ENCODE data around the gene NSG2.
"Not testable (repeated sequence)": the region's sequence is repeated elsewhere in the genome, so short reads cannot be mapped to it uniquely, and the experiment has no call there.

Gene NSG2

DNA sequence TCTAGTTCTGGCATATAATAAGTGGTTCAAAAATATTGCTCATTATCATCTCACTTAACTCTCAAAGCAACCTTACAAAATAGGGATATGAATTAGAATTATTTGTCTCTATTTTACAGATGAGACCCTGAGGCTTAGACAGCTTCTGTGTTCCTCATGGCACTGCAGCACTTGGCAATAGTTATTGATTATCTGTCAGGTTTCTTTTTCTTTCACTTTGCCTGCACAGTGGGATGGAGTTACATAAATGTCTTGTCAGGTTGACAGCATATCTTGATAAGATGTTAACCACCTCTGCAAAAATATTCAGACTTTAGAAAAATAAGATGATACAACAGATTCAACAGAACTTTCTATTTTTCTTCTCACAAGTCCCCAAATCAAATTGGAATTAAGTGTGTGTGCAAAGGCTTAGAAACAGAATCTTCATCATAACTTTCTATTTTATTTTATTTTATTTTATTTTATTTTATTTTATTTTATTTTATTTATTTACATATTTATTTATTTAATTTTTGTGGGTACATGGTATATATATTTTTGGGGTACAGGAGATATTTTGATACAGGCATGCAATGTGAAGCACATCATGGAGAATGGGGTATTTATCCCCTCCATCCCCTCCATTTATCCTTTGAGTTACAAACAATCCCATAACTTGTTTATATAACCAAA is 17.7 kb downstream of the NSG2 start:
- FAIRE-seq = no peak

DNA sequence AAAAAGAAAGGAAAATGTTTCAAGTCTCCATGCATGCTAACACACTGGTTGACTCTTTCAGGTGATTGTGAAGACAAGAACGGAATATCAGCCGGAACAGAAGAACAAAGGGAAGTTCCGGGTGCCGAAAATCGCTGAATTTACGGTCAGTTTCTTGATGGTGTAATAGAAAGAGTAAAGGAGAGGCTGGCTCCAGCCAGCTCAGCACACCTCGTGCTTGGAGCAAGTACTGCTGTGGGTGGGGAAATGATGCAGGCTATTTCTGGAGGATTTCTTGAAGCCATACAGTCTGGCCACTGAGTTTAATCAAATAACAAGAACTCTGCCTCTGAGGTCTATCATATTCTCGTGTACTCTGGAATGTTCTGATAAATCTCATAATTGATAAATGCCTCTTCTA is 18.7 kb downstream of the NSG2 start:
- no peak for FAIRE-seq

DNA sequence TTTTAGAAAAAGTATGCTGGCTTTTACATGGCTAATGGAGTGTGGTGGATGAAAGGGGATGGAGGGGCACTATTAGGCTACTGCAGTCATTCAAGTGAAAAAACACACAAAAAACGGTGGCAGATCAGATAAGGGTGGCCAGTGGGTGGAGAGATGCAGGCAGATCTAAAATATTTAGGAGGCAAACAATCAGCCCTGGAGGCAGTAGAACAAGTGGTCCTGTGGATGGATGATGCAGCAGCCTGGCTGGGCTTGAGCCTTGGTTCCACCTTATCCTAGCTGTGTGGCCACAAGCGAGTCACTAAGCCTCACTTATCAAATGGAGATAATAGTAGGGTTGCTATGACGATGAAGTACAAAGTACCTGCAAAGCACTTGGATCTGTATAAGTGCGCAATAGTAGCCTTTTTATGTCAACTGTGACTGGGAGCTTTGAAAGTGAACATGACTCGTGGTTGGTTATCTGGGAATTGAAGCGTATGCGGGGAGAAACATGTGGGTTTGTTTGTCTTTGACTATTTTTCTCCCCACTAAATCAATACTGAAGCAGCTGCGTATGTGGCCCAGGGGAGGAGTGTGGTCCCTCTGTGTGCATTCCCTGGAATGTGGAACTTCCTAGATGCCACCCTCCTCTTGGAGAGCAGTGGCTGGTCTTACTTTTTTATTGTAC is 20.2 kb downstream of the NSG2 start:
- no peak for FAIRE-seq

DNA sequence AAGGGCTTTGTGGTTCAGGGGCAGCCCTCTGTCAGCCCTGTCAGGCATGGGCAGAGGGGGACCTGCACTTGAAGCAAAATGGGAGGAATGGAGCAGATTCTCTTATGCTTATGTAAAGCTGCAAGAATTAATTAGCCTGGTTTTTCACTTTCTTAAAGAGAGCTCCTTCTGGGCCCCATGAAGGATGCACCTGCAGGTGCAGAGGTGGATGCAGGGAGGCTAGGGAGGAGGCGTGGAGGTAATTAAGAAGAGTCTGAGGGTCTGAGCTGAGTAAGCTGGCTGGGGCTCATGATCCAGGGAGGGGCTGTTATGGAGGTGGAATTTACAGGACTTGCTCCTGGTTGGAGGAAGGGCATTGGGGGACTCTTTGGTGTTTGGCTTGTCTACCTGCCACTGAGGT is 22.0 kb downstream of the NSG2 start:
- no peak for FAIRE-seq

DNA sequence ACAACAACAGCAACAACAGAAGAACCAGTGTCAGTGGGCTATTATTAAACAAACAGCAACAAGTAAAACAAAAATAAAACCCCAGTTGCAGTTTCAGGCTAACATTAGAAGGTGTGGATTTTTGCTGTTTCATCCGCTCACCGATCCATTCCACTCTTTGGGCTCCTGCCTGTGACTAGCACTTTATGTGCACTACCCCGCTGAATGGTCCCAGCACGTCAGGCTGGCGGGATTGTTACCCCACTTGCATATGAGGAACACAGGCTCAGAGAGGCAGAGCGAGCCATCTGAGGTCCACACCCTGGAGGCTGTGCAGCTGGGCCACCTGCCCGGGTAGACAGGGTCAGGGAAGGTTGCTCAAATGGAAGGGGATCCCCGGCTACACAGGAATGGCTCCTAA is 26.0 kb downstream of the NSG2 start:
- no peak for FAIRE-seq

DNA sequence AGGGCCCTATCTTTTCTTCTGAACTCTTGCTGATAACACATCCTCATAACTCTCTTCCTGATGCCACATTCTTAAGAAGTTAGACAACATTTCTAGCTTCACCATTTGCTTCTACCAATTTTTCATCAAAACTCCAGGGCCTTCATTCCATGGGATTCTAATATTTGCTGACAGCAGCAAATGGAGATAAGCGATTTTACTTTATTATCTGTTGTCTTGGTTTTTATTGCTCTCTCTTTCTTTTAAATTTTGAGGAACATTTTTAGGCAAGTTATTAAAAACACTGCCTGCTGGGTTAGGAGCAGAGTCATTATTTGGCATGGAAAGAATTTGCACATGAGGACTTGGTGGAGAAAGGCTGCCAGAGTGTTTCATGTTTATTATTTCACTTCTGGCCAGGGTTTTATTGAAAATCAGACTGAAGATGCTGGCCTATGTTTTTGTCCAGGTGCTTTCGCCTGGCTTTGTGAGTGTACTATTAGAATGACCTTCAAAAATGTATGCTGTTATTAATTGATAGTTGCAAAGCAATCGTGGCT is 27.7 kb downstream of the NSG2 start:
- no peak for FAIRE-seq

DNA sequence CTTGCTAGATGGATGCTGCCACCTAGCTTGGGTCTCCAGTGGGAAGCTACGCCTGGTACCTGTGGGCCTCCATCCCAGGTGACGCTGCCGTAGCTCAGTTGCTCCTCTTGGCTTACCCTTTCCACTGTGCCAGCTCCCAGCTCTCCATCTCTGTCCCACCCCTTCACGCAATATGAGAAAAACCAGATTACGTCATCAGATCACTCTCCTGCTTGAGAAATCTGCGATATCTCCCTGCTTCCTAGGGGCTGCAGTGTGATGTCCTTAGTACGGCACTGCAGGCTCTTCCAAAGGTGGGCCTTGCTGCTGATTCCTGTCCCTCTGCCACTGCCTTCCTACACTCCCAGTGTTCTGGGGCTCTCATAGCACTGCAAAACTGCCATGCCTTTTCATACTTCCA is 28.9 kb downstream of the NSG2 start:
- FAIRE-seq = no peak

DNA sequence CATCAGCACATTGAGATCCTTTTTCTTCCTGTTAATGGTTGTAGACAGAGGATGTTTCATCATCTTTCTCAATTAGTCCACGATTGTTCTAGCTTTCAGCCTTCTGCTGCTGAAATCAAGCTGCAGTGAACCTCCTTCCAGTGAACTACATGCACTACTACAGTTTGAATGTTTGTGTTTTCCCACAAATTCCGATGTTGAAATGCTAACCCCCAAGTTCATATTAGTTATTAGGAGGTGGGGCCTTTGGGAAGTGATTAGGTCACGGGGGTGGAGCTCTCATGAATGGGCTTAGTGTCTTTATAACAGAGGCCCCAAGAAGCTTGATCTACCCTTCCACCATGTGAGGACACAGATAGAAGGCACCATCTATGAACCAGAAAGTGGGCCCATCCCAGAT is 32.9 kb downstream of the NSG2 start:
- FAIRE-seq = no peak

DNA sequence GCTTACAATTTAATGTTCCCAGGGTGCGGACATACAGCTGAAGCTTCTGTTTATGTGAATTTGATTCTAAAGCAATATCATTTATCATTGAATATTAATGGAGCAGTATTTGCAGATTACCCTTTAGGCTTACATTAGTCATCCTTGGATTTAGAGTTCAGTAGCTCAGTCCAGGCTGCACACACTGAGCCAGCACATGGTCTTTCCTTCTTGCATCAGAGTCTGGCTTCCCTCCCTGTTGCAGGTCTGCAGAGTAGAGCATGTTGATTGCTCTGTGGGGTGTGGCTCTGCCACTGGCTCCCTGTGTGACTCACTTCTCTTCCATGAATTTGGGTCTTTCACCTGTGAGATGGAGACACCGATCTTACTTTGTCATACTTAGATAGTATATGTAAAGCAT is 36.8 kb downstream of the NSG2 start:
- FAIRE-seq = no peak

DNA sequence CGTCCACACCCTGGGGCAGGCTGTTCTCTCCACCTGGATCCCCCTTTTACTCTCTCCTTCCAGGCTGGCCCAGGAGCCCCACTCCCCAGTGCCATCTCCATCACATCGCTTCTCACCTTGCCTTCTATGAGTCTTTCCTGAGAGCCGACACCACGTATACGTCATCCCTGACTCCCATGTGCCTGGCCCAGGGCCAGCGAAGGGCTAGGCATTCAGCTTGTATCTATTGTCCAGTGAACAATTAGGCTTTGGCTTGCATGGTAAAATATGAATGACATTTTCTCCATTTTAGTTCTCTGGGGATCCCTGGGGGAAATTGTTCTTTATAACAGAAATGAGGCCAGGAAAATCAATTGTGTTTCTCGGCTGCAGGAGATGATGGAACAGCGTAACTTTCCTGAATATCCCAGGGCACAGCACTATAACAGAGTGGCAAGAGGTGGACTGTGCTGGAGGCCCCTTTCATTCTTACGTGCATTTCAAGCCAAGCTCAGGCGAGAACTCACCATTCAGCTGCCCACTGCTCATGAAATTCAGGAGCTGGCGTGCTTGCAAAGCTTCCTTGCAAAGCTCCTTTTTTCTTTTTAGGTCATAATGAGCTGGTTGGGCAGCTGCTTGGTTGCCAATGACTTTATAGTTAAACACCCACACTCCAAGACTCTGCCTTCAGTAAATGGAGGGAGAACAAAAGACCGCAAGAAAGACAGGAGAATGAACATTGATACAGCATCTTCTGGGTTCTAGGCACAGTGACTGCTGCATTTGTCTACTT is 37.7 kb downstream of the NSG2 start:
- no peak for FAIRE-seq

DNA sequence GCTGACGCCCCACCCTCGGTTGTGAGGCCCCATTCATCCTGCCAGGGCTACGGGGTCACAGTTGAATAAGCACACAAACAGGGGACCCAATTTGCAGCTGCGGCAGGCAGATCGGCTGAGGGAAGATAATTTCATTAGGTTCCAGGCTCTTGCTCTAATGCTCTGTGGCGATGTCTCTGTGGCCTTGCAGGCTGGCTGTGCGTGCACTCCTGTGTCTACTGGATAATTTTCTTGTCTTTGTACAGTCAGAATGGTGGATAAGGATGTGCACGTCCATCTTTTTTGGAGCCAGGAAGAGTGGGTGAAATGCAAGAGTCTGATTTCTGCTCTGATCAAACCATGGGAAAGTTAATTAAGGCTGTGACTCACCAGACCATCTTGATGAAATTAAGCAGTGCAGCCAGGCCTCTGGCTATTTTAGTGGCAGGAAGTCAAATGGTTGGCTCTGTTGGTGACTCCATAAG is 39.2 kb downstream of the NSG2 start:
- FAIRE-seq = no peak

DNA sequence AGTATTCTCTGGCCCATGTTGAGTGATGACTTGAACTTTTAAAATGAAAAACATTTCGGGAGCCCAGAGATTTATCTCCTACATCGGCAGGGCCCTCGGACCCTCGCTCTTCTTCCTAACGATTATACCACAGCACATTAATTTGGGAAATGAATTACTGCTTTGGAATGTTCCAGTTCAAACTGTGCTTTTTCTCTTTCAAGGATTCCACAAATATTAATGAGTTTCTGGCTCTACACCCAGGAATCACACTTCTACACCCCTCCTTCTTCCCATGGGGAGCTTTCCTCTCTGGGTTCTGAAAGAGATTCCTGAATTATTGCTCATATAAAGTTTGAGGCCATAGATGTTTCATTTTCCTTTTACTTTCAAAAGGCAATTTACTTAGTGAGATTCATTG is 41.2 kb downstream of the NSG2 start:
- no peak for FAIRE-seq

DNA sequence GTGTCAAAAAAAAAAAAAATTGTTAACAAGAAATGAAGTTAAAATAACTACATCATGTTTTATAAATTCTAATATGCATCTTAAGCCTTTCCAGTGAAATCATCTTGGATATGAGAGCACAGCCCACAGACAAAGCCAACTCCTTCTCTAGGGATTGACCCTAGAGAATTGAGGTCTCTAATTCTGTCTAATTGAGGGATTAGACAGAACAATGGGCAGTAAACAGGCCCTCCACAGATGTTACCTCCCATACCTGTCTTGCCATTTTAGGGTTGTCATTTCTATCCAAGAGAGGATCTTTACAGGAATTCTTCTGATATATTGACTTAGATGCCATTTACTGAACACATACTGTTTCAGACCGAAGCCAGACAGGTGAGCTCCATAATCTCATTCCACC is 42.3 kb downstream of the NSG2 start:
- FAIRE-seq = no peak

DNA sequence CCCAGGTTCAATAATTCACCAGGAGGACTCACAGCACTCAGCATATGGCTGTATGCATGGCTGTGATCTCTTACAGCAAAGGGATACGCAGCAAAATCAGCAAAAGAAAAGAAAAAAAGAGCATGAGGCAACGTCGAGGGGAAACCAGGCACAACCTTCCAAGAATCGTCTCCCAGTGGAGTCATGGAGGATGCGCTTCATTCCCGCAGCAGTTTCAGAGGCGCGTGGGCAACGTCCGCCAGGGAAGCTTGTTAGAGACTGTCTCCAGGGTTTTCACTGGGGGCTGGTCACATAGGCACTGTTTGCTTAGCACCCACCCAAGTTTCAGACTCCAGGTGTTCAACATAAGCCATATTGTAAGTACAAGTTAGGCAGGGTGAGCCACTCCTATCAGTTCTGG is 44.6 kb downstream of the NSG2 start:
- no peak for FAIRE-seq

DNA sequence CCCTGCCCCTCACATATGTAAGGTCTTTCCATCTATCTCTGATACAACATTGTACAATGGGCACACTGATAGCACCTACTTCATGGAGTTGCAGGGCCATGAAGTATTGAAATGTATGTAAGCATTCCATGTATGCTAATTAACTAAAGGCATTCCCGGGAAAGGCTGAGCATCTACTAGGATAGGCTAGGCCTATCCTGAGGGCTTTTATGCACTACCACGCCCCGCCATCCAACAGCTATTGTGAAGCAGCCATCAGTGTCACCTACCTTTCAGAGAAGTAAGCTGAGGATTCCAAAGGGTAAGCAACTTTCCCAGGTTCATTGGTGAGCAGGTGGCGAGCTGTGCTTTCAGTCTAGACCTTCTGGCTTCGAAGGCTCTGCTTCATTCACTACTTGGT is 47.6 kb downstream of the NSG2 start:
- no peak for FAIRE-seq

DNA sequence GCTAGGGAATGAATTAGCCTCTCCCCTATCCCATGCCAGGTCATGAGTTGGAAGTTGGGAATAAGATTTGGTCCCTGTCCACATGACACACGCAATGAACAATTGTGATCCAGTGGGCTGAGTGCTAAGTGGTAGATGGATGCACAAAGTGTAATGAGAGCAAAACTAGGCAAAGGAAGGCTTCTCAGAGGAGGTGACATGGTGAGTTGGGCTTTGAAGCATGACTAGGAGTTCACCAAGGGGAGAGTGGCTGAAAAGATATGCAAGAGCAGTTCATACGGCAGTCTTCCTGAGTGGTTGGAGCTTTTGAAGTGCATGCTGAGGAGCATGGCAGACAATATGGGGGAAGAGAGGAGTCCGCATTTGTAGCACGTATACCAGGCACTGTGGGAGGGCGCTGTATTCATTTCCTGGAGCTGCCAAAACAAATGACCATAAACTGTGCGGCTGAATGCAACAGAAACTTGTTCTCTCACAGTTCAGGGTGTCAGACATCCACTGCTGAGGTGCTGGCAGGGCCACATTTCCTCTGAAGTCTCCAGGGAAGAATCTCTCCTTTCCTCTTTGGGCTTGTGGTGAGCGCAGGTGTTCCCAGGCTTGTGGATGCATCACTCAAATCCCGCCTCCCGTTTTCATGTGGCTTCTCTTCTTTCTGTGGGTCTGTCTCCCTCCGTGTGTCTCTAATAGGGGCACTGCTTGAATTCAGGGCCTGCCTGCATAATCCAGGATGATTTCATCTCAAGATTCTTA is 49.5 kb downstream of the NSG2 start:
- no peak for FAIRE-seq

DNA sequence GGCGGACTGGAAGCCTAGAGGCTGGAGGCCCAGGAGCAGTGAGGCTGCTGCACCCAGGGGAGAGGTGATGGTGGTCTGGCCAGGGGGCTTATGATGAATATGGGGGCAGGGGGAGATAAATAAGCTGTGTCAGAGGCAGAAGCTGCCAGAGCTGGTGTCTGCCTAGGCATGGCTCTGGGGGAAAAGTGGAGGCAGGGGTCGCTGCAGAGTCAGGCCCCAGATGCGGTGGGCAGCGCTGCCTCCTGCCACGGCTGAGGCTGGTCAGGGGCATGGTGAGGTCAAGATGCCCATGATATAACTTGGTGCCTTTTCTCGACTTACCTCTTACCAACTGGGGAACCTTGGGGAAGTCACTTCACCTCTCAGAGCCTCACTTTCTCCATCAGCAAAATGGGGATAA is 51.1 kb downstream of the NSG2 start:
- FAIRE-seq = no peak

DNA sequence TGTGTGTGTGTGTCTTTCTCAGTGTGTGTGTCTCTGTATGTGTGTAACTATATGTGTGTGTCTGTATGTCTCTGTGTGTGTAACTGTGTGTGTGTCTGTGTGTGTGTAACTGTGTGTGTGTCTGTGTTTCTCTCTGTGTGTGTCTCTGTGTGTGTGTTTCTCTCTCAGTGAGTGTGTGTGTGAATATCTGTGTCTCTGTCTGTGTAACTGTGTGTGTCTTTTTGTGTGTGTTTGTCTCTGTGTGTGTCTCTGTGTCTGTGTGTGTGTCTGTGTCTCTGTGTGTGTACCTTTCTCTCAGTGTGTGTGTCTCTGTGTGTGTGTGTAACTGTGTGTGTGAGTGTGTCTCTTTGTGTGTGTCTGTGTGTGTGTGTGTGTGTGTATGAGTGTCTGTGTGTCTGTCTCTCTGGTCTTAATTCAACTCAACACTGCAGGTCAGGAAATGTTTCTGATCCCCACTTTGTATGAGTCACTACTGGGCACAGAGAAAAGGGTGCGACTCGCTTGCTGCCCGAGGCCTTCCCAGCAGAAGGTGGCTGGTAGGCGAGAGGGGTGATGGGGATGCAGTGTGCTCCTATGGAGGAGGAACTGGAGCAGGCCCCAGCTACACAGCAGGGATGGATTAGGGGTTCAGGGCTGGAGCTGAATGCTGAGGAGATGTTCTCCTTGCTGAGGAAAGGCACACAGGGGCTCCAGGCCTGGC is 52.1 kb downstream of the NSG2 start:
- FAIRE-seq = no peak

DNA sequence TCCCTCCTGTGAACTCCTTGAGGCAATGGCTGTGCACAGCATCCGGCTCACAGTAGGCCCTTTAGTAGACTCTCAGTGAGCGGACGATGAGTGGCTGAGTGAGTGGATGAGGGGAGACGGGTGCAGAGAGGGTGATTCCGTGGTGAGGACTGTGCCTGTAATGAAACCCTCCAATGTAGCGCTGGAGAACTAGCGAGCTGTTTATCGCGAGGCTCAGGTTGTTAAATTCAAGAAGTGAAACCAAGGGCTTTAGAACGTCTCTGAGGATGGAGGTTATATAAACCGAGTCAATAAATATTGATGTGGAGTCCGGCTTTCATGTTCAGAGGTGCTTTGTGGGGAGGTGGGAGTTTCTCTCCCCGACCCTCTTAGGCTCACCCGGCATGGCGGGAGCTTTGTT is 53.2 kb downstream of the NSG2 start:
- no peak for FAIRE-seq

DNA sequence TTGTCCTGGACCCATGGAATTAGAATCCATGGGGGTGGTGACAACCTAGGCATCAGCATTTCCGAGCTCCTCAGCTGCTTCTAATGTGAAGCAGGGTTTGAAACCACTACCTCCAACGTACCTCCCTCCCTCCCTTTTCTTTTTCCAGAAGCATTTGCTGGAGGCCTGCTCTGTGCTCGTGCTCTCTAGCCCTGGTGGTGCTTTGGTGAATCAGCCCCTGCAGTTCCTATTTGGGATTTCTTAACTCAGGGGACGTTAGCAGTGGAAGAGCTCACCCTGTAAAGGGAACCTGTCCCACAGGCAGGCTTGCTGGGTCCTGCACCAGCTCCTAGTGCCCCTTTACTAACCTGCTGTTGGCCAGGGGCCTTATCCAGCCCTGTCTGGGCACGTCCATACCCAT is 55.0 kb downstream of the NSG2 start:
- no peak for FAIRE-seq

DNA sequence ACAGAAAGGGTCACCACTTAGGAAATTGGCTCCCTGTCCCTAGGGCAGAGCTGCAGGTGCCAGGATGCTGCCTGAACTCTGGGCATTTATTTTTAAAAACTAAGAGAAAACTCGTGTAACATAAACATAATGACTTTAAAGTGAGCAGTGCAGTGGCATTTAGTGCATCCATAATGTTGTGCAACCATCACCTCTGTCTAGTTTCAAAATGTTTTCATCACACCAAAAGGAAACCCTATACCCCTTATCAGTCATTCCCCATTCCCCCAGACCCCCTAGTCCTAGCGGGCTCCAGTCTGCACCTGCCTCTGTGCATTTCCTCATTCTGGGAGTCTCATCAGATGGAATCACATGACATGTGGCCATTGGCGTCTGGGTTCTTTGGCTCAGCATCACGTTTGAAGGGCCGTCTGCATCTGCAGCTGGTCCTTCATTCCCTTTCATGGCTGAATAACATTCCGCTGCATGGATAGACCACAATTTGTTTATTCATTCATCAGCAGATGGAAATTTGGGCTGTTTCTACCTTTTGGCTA is 55.8 kb downstream of the NSG2 start:
- FAIRE-seq = no peak

DNA sequence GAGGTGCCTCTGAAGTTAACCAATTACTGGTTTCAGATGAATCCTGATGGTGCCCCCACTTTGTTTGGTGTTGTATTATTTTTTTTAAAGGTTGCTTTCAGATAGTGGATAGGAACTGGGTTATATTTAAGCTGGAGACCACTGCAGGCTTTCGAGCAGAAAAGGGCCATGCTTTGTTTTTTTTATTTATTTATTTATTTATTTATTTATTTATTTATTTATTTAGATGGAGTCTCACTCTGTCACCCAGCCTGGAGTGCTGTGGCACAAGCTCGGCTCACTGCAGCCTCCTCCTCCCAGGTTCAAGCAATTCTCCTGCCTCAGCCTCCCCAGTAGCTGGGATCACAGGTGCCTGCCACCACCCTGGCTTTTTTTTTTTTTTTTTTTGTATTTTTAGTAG is 57.1 kb downstream of the NSG2 start:
- not testable (repeated sequence) for FAIRE-seq

Measured in colon (tissue), 2 donors.